ENCODE measurements around the gene NPHS1. TPM values are rescaled to one million over a fixed set of nuclear protein-coding genes. Genes with fewer than 3 reads are reported as not detected.

Gene NPHS1
- total and polyA plus RNA-seq, 7 donors, result under 0.01 to 0.35 TPM; not detected in 5

GRCh38 chr19:35777086-35777841 lies 75.0 kb downstream of the NPHS1 start:
- WGBS, 2 donors, result 77 to 89% methylated on average over 19 of the region's 19 CpGs
- H3K27ac ChIP-seq, result no peak overlapping the region
- peaks cover 0 to 19% (median 14%) of the 10 kb centered on the region in 4 donors for H3K4me1 ChIP-seq
- no peak overlapping the region for H3K4me3 ChIP-seq
- no peak for DNase-seq
- TF ChIP-seq POLR2A (IDR thresholded peaks at IDR 0.05) (no peak), CTCF (IDR thresholded peaks at IDR 0.05) (no peak), EP300 (IDR thresholded peaks at IDR 0.05) (no peak), POLR2AphosphoS5 (IDR thresholded peaks at IDR 0.05) (no peak)
- intact Hi-C loops (cut with DNase I), result loop anchor here (5.0 kb wide), 2 partner anchors 120 to 155 kb away; no protein-coding TSS in a partner anchor
- H3K36me3 ChIP-seq, result peaks cover 11 to 39% (median 16%) of the 10 kb centered on the region in 4 donors
- no peaks in the 10 kb centered on the region for H3K27me3 ChIP-seq
- H3K9me3 ChIP-seq, result no peaks in the 10 kb centered on the region

GRCh38 chr19:35776102-35776788 lies 76.1 kb downstream of the NPHS1 start:
- intact Hi-C loops (cut with DNase I), result loop anchor here (5.0 kb wide), 2 partner anchors 121 to 156 kb away; no protein-coding TSS in a partner anchor
- WGBS, 2 donors, result 65 to 66% methylated on average over 13 of the region's 13 CpGs
- H3K27ac ChIP-seq, result peak overlapping the region in 3 of 4 donors; percentile 63 to 74 (median 69)

More at GRCh38 chr19:35776102-35776788, 76.1 kb downstream of the NPHS1 start:
- peaks cover 11 to 29% (median 13%) of the 10 kb centered on the region in 4 donors for H3K36me3 ChIP-seq
- no peaks in the 10 kb centered on the region for H3K27me3 ChIP-seq
- no peak for DNase-seq
- TF ChIP-seq EP300 (IDR thresholded peaks at IDR 0.05) (no peak), POLR2A (IDR thresholded peaks at IDR 0.05) (no peak), POLR2AphosphoS5 (IDR thresholded peaks at IDR 0.05) (no peak), CTCF (IDR thresholded peaks at IDR 0.05) (no peak)
- peak overlapping the region; percentile 76 to 97 (median 81) for H3K4me3 ChIP-seq
- H3K4me1 ChIP-seq, result peaks cover 0 to 19% (median 14%) of the 10 kb centered on the region in 4 donors
- H3K9me3 ChIP-seq, result no peaks in the 10 kb centered on the region

Small RNA genes lying within 50 kb of the gene (small RNA-seq; reads per million reads assigned to genes)
- gene RN7SL402P, result 0 reads per million in 3 donors

Other genes with a start within 250 kb of the NPHS1 start
- 1 to 10 TPM; 4.6 to 9.6 (median 6.1) TPM for gene HAUS5, start 239.8 kb downstream of the NPHS1 start, total RNA-seq
- 10 to 100 TPM in 1 of 3 donors, 1 to 10 TPM in 2; 1.2 to 14.8 (median 1.6) TPM for gene HAUS5, start 239.8 kb downstream of the NPHS1 start, polyA plus RNA-seq
- gene RBM42, start 223.5 kb downstream of the NPHS1 start, total RNA-seq, result 10 to 100 TPM; 43.5 to 61.2 (median 53.2) TPM
- gene RBM42, start 223.5 kb downstream of the NPHS1 start, polyA plus RNA-seq, result 10 to 100 TPM; 51.3 to 78.3 (median 55.9) TPM
- gene ETV2, start 210.8 kb downstream of the NPHS1 start, total RNA-seq, result 1 to 10 TPM in 2 of 4 donors, under 1 TPM in 1, not detected in 1; 0.55 to 2.3 (median 1.1) TPM
- 1 to 10 TPM; 2.0 to 5.4 (median 4.9) TPM for gene ETV2, start 210.8 kb downstream of the NPHS1 start, polyA plus RNA-seq
- gene COX6B1, start 204.2 kb downstream of the NPHS1 start, total RNA-seq, result 100 to 1,000 TPM; 593 to 780 (median 696) TPM
- gene COX6B1, start 204.2 kb downstream of the NPHS1 start, polyA plus RNA-seq, result 1,000 to 10,000 TPM; 1,177 to 1,718 (median 1,686) TPM
- under 1 TPM in 1 of 4 donors, not detected in 3; 0.55 TPM for gene UPK1A, start 186.0 kb downstream of the NPHS1 start, total RNA-seq
- gene UPK1A, start 186.0 kb downstream of the NPHS1 start, polyA plus RNA-seq, result not detected
- gene ZBTB32, start 147.9 kb downstream of the NPHS1 start, total RNA-seq, result not detected
- gene ZBTB32, start 147.9 kb downstream of the NPHS1 start, polyA plus RNA-seq, result 1 to 10 TPM in 1 of 3 donors, not detected in 2; 3.1 TPM
- gene KMT2B, start 134.5 kb downstream of the NPHS1 start, total RNA-seq, result 10 to 100 TPM in 3 of 4 donors, 1 to 10 TPM in 1; 6.4 to 27.3 (median 15.3) TPM
- gene KMT2B, start 134.5 kb downstream of the NPHS1 start, polyA plus RNA-seq, result 10 to 100 TPM in 2 of 3 donors, 1 to 10 TPM in 1; 7.4 to 32.2 (median 12.0) TPM
- gene IGFLR1, start 110.1 kb downstream of the NPHS1 start, total RNA-seq, result 10 to 100 TPM in 2 of 4 donors, 1 to 10 TPM in 2; 2.5 to 12.2 (median 8.6) TPM
- gene IGFLR1, start 110.1 kb downstream of the NPHS1 start, polyA plus RNA-seq, result 10 to 100 TPM in 1 of 3 donors, 1 to 10 TPM in 2; 3.7 to 25.0 (median 9.0) TPM
- gene U2AF1L4, start 107.1 kb downstream of the NPHS1 start, total RNA-seq, result 10 to 100 TPM; 16.3 to 53.5 (median 27.9) TPM
- gene U2AF1L4, start 107.1 kb downstream of the NPHS1 start, polyA plus RNA-seq, result 10 to 100 TPM; 12.7 to 23.4 (median 16.0) TPM
- gene PSENEN, start 106.9 kb downstream of the NPHS1 start, total RNA-seq, result 10 to 100 TPM; 27.8 to 44.9 (median 36.6) TPM
- 10 to 100 TPM; 48.0 to 72.3 (median 59.4) TPM for gene PSENEN, start 106.9 kb downstream of the NPHS1 start, polyA plus RNA-seq
- 10 to 100 TPM; 12.5 to 19.1 (median 15.9) TPM for gene LIN37, start 103.9 kb downstream of the NPHS1 start, total RNA-seq
- 10 to 100 TPM in 2 of 3 donors, 1 to 10 TPM in 1; 8.4 to 13.6 (median 11.3) TPM for gene LIN37, start 103.9 kb downstream of the NPHS1 start, polyA plus RNA-seq
- gene HSPB6, start 95.5 kb downstream of the NPHS1 start, total RNA-seq, result 100 to 1,000 TPM in 3 of 4 donors, 10 to 100 TPM in 1; 59.4 to 275 (median 154) TPM
- 10 to 100 TPM in 2 of 3 donors, 1 to 10 TPM in 1; 4.4 to 36.6 (median 35.9) TPM for gene HSPB6, start 95.5 kb downstream of the NPHS1 start, polyA plus RNA-seq
- gene PROSER3, start 94.3 kb downstream of the NPHS1 start, total RNA-seq, result 1 to 10 TPM; 2.9 to 6.1 (median 5.2) TPM
- gene PROSER3, start 94.3 kb downstream of the NPHS1 start, polyA plus RNA-seq, result 10 to 100 TPM in 1 of 3 donors, 1 to 10 TPM in 2; 2.4 to 16.5 (median 3.5) TPM
- 10 to 100 TPM in 2 of 4 donors, 1 to 10 TPM in 2; 4.4 to 11.9 (median 8.5) TPM for gene ARHGAP33, start 76.9 kb downstream of the NPHS1 start, total RNA-seq
- 10 to 100 TPM in 1 of 3 donors, 1 to 10 TPM in 1, under 1 TPM in 1; 0.60 to 10.6 (median 1.2) TPM for gene ARHGAP33, start 76.9 kb downstream of the NPHS1 start, polyA plus RNA-seq
- not detected for gene PRODH2, start 39.7 kb downstream of the NPHS1 start, total RNA-seq
- gene PRODH2, start 39.7 kb downstream of the NPHS1 start, polyA plus RNA-seq, result not detected
- under 1 TPM in 1 of 4 donors, not detected in 3; 0.16 TPM for gene KIRREL2, start 4.4 kb upstream of the NPHS1 start, total RNA-seq
- under 1 TPM in 2 of 3 donors, not detected in 1; under 0.01 to 0.34 TPM for gene KIRREL2, start 4.4 kb upstream of the NPHS1 start, polyA plus RNA-seq
- 10 to 100 TPM in 1 of 4 donors, 1 to 10 TPM in 3; 3.6 to 11.3 (median 7.0) TPM for gene APLP1, start 16.1 kb upstream of the NPHS1 start, total RNA-seq
- gene APLP1, start 16.1 kb upstream of the NPHS1 start, polyA plus RNA-seq, result 1 to 10 TPM in 1 of 3 donors, not detected in 2; 4.4 TPM
- 1 to 10 TPM; 2.5 to 7.8 (median 6.6) TPM for gene NFKBID, start 48.0 kb upstream of the NPHS1 start, total RNA-seq
- 1 to 10 TPM; 1.2 to 9.6 (median 4.4) TPM for gene NFKBID, start 48.0 kb upstream of the NPHS1 start, polyA plus RNA-seq
- 1 to 10 TPM in 3 of 4 donors, not detected in 1; 3.5 to 5.8 (median 3.9) TPM for gene HCST, start 50.0 kb upstream of the NPHS1 start, total RNA-seq
- 10 to 100 TPM in 2 of 3 donors, 1 to 10 TPM in 1; 2.4 to 36.1 (median 13.9) TPM for gene HCST, start 50.0 kb upstream of the NPHS1 start, polyA plus RNA-seq
- gene TYROBP, start 55.8 kb upstream of the NPHS1 start, total RNA-seq, result 100 to 1,000 TPM in 3 of 4 donors, 10 to 100 TPM in 1; 71.5 to 172 (median 126) TPM
- 100 to 1,000 TPM in 2 of 3 donors, 10 to 100 TPM in 1; 95.8 to 211 (median 125) TPM for gene TYROBP, start 55.8 kb upstream of the NPHS1 start, polyA plus RNA-seq
- gene LRFN3, start 83.9 kb upstream of the NPHS1 start, total RNA-seq, result 1 to 10 TPM; 4.6 to 7.2 (median 6.6) TPM
- gene LRFN3, start 83.9 kb upstream of the NPHS1 start, polyA plus RNA-seq, result 1 to 10 TPM; 5.3 to 9.7 (median 6.0) TPM
- gene SDHAF1, start 142.7 kb upstream of the NPHS1 start, total RNA-seq, result 100 to 1,000 TPM in 1 of 4 donors, 10 to 100 TPM in 3; 56.2 to 135 (median 68.9) TPM
- 10 to 100 TPM; 19.2 to 28.2 (median 24.0) TPM for gene SDHAF1, start 142.7 kb upstream of the NPHS1 start, polyA plus RNA-seq
- gene SYNE4, start 156.3 kb upstream of the NPHS1 start, total RNA-seq, result under 1 TPM; 0.28 to 0.82 (median 0.76) TPM
- 1 to 10 TPM; 3.9 to 7.8 (median 6.0) TPM for gene SYNE4, start 156.3 kb upstream of the NPHS1 start, polyA plus RNA-seq
- gene ALKBH6, start 161.7 kb upstream of the NPHS1 start, total RNA-seq, result 10 to 100 TPM; 19.9 to 31.7 (median 26.6) TPM
- 10 to 100 TPM; 12.0 to 24.4 (median 12.5) TPM for gene ALKBH6, start 161.7 kb upstream of the NPHS1 start, polyA plus RNA-seq
- 10 to 100 TPM; 22.5 to 53.7 (median 28.3) TPM for gene CLIP3, start 180.4 kb upstream of the NPHS1 start, total RNA-seq
- 1 to 10 TPM; 1.2 to 9.7 (median 6.0) TPM for gene CLIP3, start 180.4 kb upstream of the NPHS1 start, polyA plus RNA-seq
- 10 to 100 TPM; 12.6 to 23.9 (median 18.9) TPM for gene THAP8, start 201.8 kb upstream of the NPHS1 start, total RNA-seq
- gene THAP8, start 201.8 kb upstream of the NPHS1 start, polyA plus RNA-seq, result 1 to 10 TPM; 5.8 to 9.0 (median 6.5) TPM
- gene WDR62, start 202.4 kb upstream of the NPHS1 start, total RNA-seq, result 1 to 10 TPM in 1 of 4 donors, under 1 TPM in 3; 0.16 to 1.1 (median 0.32) TPM
- 1 to 10 TPM in 1 of 3 donors, under 1 TPM in 2; under 0.01 to 6.8 (median 0.69) TPM for gene WDR62, start 202.4 kb upstream of the NPHS1 start, polyA plus RNA-seq

Data from sigmoid colon (tissue), 7 donors.